KBM-7 (cell line): ENCODE results near the gene RRN3.
A peak's percentile ranks its signal among the peaks of the same experiment; 100 is the strongest.
"Not testable (repeated sequence)": the region's sequence is repeated elsewhere in the genome, so short reads cannot be mapped to it uniquely, and the experiment has no call there.

Experiments used
- DNase-seq: peaks from one replicate; pipeline ENCODE4 v3.0.0-alpha.2; 2015
- in situ Hi-C: fragments of 300-500 bp; cut with MboI; formaldehyde crosslinking; loops from 2 replicates; pipeline ENCODE4 v1.14.3; 2020; ENCODE audit warnings: low sequenced_read_pairs, low pct_unique_long_range_greater_than_20kb, mixed read lengths

The RRN3 gene

GRCh38 chr16:15093955-15094827 is at the start of gene RRN3:
Gene RRN3 (minus strand): TSS chr16:15094272. CDS start chr16:15094233, 39 bp downstream.
- DNase-seq = peak; percentile 94

GRCh38 chr16:15143601-15144091 is 49.6 kb upstream of the RRN3 start:
- DNase-seq, in situ Hi-C loops: not testable (repeated sequence)

More at GRCh38 chr16:15093955-15094827, at the start of gene RRN3:
- in situ Hi-C loops = not testable (repeated sequence)

- in situ Hi-C loops, DNase-seq: not testable (repeated sequence)
Measured at GRCh38 chr16:15142891-15143600, 49.0 kb upstream of the RRN3 start.

DNA sequence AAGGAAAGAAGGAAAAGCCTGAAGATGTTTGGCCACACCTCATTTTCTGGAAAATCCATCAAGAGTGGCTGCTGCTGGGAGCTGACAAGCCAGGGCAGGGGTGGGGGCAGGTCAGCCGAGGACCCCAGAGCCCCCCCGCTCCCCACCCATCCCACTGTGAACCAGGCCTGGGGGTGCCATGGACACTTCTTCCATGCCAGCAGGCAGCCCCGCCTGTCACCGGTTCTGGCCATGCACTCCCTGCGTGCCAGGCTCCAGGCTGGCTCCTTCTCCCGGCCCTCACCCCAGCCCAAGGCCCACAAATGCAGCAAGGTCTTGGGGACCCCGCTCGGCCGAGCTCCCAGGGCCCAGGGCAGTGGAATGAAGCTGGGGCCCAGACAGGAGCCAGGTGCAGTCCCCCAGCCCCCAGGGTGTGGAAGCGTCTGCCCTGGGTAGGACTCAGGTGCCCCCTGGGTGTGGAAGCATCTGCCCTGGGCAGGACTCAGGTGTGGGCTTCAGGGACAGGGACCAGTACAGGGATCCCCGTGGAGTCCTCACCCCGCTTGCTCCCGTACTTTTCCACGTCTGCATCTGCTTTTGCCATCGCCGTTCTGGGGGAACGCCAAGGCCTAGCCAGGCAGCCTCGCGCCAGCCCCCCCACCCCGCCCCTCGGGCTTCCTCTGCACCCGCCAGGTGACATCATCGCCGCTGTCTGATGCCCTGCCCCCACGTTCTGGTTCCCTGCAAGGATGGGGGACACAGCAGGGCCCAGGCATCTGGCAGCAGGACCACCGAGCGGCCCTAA is 48.2 kb upstream of the RRN3 start:
- in situ Hi-C loops, DNase-seq: not testable (repeated sequence)

- DNase-seq = no peak
- in situ Hi-C loops = no loop called here
Measured at GRCh38 chr16:15141586-15141985, 47.5 kb upstream of the RRN3 start.

DNA sequence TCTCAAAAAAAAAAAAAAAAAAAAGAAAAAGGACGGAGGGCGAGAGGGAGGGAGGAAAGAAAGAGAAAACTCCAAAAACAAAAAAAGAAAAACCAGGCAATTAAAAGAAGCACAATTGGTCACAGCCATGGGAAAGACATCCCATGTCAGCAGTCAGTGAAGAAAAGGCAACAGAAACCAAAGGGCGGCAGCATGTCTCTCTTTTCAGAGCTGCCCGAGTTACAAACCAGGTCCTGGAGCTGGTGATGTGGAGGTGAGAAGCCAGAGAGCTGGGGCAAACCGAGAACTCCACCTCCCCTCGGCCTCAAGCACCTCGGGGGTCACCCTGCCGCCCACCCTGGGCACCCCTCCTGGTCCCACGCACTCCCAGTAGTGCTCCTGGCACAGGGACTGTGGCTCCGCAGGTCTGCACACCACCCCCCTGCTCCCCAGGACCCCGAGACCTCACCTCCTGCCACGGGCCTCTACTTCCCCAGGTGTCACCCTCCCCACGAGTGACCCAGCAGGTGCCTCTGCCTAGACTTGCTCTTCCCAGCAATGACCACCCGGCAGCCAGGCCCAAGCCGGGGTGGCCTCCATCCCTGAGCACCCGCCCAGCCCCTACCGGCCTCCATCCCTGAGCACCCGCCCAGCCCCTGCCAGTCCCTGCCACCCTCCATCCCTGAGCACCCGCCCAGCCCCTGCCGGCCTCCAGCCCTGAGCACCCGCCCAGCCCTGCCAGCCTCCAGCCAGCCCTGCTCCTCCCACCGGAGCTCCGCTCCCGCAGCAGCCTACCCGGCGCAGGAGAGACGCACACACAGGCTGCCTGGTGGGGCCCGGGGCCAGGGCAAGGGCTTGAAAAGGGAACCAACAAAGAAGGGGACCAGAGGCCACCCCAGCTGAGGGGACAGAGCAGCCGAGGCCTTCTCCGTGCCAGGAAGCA is 46.6 kb upstream of the RRN3 start:
- in situ Hi-C loops, DNase-seq: not testable (repeated sequence)

- in situ Hi-C loops, DNase-seq: not testable (repeated sequence)
Measured at GRCh38 chr16:15137514-15137913, 43.4 kb upstream of the RRN3 start.

- DNase-seq, in situ Hi-C loops: not testable (repeated sequence)
Measured at GRCh38 chr16:15135483-15136360, 41.6 kb upstream of the RRN3 start.

GRCh38 chr16:15134752-15135482 is 40.8 kb upstream of the RRN3 start:
- in situ Hi-C loops = not testable (repeated sequence)

DNA sequence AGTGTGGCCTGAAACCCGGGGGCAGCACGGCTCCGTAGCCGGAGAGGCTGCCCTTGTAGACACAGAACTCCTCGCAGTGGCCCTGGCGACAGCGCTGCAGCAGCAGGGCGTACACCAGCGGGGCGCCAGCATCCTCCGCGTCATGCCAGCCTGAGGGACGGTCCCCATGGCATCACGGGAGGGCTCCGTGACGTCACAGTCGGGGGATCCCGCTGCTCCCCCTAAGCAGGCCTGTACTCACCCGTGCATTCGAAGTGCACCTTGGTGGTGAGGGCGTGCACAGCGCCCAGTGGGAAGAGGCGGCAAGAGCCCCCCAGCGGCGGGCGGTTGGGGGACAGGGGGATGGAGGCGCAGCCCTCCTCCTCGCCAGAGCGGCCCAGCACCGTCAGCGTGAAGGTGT is 39.5 kb upstream of the RRN3 start:
- in situ Hi-C loops = not testable (repeated sequence)

More at GRCh38 chr16:15134752-15135482, 40.8 kb upstream of the RRN3 start:
- not testable (repeated sequence) for DNase-seq

GRCh38 chr16:15132719-15133428 is 38.8 kb upstream of the RRN3 start:
- DNase-seq, in situ Hi-C loops: not testable (repeated sequence)

More for the DNA sequence above, 39.5 kb upstream of the RRN3 start:
- DNase-seq = not testable (repeated sequence)

DNA sequence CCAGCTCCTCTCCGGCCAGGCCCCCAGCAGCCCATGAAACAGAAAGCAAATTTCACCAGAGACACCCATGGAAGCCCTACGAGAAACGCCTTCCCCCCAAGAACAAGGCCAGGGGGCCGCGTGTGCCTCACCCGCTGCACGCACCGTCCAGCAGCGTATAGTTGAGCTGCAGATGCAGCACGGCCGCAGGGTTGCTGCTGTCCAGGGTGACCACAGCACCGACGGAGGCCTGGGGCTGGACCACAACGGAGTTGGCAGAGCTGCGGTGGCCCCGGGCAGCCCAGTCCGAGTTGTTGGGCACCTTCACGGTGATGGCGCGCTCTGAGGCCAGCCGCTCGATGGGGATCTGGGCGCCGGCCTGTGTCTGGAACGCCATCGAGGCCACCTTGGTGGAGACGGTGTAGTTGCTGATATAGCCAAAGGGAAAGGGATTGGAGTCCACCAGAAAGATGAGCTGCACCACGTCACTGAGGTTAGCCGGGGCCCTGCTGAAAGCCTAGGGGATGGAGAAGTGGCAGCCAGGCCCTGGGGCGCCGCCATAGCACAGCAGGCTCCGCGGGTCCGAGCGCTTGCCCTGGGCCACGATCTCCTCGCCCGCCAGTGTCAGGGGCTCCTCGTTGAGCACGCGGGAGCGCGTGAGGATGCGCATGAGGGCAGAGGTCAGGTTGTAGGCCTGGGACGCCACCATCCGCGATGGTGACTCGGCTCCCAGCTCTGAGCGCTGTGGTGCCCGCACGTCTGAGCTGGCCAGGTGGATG is 37.0 kb upstream of the RRN3 start:
- in situ Hi-C loops, DNase-seq: not testable (repeated sequence)

- DNase-seq, in situ Hi-C loops: not testable (repeated sequence)
Measured at GRCh38 chr16:15130256-15130932, 36.3 kb upstream of the RRN3 start.

DNA sequence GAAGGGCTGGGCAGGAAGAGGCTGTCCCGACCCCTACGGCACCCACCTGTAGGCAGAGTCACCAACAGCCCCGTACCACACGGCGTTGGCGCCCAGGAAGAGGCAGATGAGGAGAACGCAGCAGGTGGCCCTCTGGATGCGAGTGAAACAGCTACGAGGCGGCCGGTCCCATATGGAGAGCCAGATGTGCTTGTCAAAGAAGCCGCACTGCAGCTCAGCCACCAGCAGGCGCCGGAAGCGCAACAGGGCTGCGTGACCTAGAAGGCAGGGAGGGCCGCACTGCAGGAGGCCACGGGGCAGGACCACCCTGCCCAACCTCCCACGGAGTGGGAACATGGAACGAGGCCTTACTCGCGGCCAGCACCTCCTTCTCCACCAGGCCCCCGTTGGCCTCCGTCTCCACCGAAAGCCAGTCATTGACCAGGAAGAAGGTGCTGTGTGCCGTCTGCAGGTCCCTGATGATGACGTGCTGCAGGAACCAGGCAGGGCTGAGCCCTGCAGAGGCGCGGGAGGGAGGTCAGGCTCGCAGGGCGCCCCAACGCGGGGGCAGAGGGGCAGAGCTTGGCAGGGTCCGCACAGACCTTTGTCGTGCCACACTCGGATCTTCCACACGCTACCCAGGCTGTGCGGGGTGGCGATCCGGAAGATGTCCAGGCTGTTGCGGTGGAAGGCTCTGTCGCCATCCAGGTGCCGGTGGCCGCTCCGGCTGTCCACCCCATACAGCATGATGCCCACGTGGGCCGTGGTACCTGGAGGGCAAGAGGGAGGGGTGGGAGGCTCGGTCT is 33.8 kb upstream of the RRN3 start:
- DNase-seq, in situ Hi-C loops: not testable (repeated sequence)
